DMS53 treated with DMSO at 0.1 percent for 48 hours (cell line): Measurements from ENCODE around the gene GTF3A.
"Not testable (repeated sequence)": the region's sequence is repeated elsewhere in the genome, so short reads cannot be mapped to it uniquely, and the experiment has no call there.

Experiments
- DNase-seq: peaks from one replicate; lab custom pipeline; 2025; ENCODE audit not compliant: unreplicated experiment; lab: John Stamatoyannopoulos, UW

The GTF3A gene

DNA sequence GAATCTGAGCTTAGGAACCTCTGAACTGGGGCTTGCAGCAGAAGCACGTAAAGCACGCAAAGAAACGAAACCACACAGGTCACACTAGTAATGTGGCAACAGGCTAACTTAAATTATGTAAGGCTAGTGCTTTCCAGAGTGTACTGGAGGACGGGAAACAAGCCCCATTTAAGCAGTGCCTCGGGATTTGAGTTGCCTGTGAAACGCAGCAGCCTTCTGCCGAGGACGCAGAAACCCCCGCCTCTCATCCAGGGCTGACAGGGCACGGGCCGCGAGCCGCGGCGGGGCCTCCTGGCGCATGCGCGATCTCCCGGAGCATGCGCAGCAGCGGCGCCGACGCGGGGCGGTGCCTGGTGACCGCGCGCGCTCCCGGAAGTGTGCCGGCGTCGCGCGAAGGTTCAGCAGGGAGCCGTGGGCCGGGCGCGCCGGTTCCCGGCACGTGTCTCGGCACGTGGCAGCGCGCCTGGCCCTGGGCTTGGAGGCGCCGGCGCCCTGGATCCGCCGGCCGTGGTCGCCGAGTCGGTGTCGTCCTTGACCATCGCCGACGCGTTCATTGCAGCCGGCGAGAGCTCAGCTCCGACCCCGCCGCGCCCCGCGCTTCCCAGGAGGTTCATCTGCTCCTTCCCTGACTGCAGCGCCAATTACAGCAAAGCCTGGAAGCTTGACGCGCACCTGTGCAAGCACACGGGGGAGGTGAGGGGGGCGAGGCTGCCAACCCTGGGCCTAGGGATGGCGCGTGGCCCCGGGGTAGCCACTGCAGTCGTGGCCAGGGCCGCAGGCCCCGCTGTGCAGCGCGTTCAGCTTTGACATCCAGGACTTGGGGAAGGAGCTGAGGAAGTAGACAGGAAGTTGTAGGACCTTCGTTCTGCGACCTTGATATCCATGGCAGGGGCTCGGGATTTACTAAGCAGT, at the start of gene GTF3A:
Gene GTF3A, plus strand, starts transcription at position 374 of the 912 bp plus-strand sequence.
- DNase-seq: peak; percentile 77

DNA sequence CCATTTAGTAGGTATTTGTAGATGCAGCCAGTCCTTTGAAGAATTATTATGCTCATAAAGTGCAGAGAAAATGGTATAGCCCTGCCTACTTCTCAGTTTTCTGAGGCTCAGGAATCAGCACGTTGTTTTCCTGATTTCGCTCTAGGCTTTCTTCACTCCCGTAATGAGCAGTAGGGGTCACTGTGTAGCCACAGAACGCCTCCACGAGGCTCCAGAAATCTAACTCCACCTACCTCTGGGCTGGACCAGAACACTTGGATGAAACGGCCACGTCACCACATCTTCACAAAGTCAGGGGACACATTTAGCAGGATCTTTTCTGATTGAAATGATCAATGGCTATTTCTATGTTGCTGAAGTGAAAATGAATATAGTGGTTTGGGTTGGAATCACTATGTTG, 49.8 kb upstream of the GTF3A start:
- peak; percentile 94 for DNase-seq

DNA sequence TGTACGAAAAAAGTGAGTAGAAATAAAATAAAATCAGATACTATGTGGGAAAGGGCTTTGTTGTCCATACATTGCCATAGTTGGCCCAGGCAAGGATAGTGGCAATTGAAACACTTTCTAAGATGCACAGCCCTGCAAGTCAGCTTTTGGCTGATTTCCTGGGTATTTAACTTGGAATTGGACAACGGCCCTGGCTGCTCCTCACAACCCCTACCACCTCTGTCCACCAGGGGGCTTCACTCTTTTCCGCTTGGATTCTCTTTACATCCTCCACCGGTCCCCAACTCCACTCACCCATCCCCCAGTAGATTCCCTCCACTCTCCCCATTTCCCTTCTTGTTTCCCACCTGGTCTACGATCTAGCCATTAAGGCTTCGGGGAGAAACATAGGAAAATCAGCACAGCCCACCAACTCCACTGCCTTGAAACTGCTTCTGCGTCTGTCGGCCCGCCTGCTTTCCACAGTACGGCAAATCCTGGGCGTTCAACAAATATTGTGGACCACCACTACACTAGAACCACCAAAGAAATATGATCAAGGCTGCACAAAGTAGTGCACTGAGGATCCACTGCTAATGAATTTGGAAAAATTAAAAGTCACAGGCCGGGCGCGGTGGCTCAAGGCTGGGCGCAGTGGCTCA, 48.6 kb upstream of the GTF3A start:
- no peak for DNase-seq

DNA sequence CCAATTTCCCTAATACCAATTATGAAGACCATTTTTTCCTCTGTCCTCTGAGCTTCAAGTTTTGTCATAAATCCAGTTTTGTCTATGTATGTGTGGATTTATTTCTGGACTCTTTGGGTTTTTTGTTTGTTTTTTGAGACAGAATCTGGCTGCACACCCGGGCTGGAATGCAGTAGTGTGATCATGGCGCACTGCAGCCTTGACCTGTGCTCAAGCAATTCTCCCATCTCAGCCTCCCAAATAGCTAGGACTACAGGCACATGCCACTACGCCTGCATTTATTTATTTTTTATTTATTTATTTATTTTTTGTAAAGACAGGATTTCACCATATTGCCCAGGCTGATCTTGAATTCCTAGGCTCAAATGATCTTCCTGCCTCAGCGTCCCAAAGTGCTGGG, 45.3 kb upstream of the GTF3A start:
- no peak for DNase-seq

DNA sequence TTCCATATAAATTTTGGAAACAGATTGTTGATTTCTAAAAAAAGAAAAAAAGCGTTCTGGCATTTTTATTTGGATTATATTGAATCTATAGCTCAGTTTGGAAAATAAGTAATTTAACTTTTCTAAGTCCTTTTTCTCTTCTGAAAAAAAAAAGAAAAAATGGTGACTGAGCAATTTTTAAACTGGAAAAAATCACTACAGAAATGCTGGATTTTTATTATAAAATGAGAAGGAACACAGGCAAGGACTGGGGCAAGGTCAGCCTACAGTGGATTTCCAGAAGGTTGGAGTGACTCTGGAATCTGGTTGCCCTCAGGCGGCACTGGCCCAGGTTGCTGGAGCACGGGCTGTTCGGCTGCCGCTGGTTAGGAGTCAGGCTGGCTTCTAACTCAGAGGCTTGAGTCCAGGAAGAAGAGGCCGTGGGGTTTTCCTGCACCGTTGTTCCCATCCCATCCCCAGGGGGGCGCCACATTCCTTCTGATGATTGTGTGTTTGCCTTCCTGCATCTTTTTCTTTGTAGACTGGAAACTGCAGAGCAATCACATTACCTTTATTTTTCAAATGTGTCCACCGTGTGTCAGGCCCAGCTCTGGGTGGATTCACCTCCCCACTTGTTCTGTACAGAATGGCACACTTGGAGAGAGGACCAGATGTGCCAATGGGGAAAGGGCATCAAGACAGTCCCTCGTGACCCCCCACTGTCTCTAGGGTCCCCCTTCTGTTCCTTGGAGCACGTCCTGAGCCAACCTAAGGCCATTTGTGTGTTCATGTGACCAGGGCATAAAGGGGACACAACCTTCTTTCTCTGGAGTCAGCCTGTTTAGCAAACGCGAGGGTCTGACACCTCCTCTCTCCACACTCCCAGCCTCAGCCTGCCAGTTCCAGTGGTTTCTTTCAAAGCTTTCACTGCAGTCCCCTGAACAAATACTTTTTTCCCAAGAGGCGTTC, 44.5 kb upstream of the GTF3A start:
- DNase-seq: peak; percentile 91

DNA sequence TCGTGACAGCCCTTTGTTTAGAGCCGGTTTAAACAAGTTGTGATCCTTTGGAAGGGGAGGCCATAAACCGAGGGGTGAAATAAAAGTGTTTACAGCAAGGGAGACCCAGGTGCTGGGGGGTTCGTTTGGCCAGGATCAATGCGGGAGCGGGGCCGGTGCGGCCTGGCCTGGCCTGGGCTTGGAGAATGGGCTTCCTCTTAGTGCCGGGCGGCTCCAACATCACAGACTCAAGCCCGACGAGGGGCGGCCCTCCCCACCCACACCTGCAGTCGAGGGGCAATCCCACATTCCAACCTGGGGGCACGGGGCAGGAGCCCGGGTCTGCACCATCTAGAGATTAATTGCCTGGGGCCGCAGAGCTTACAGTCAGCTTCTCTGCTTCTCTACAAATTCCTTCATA, 42.8 kb upstream of the GTF3A start:
- no peak for DNase-seq

DNA sequence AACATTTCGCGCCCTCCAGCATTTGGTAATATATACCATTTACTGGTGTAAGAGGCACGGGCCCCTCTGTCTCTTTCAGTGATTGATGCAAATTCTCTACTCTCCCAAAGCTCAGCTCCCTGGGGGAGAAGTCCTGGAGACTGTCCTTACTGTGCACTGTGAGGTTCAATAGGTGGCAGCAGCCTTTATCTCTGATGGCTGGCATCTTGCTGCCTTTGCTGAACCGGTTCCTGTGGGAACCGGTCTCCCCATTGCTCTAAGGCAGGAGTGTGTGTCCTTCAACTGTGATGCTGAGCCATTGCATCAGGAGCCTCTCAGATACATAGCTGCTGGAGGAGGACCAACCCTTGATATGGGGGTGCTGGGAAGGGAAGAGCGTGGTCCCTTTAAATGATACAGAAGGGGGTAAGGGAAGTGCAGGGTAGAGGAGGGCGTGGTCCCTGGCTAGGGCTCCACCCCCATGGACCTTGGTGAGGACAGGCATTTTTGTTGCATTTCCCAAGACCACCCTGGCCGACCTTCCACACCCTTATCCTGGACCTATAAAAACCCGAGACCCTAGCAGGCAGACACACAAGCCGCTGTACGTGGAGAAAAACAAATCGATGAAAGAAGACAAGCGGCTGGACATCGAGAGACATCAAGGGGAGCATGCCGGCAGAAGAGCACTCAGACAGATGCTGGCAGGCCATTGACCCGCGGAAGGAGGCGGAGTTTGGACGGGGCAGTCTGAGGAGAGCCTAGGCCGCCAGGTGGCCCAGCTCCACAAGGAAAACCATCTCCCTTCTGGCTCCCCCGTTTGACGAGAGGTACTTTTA, 41.1 kb upstream of the GTF3A start:
- DNase-seq: peak; percentile 75

DNA sequence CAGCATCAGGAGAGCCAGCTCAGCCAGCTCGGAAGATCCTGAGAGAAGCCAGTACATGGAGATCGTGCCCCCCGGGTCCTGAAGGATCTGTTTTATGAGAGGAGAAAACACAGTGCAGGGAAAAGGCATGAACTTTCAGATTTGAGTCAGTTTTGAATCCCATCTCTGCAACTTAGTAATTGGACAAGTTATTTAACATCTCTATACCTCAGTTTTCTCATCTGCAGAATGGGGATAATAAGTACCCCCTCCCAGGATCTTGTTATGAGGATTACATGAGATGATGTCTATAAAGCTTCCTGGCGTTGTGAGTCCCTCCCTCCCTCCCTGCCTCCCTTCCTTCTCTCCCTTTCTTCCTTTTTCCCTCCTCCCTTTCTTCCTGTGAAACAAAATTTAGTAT, 40.1 kb upstream of the GTF3A start:
- no peak for DNase-seq

DNA sequence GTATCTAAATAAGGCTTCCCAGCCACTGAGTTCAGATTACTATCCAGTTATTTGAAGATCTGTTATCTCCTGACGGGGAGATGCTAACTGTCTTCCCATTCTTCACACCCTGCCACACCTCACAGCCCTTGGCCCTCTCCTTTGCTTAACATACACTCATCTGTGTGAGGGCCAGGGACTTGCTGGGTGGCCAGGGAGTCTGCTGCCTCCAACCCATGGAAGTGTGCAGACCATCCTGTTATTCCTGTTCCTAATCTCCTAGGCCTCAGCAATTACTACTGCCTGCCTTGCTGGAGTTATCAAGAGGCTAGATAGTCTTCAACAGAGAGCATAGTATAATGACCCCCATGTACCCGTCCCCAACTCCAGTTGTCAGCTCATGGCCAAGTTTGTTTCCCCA, 36.2 kb upstream of the GTF3A start:
- no peak for DNase-seq

DNA sequence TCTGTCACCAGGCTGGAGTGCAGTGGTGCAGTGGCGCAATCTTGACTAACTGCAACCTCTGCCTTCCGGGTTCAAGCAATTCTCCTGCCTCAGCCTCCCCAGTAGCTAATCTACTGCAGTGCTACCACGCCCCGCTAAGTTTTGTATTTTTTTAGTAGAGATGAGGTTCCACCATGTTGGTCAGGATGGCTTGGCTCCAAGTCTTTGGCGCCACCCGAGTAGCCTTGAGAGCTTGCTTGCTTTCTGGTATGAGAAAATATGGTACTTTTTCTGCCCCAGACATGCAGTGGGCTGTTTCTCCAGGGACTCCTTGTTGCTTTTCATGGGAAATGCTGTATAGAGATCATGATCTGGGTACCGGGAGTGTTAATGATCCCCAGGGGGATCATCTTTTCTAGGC, 34.5 kb upstream of the GTF3A start:
- no peak for DNase-seq

DNA sequence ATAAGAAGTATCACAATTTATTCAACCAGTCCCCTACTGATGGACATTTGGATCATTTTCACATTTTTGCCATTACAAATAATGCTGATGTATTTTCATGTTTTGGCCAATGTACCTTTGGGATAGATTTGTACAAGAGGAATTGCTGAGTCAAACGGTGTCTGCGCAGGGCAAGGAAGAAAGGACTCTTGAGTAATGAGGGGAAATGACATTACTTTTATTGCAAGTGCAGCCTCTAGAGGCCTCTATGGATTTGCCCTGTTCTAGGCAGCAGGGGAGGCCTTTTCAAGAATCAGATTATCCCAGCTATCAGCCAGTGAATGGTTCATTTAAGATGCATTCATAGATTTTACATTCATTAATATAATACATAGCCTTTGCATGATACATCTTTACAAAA, 32.9 kb upstream of the GTF3A start:
- no peak for DNase-seq

DNA sequence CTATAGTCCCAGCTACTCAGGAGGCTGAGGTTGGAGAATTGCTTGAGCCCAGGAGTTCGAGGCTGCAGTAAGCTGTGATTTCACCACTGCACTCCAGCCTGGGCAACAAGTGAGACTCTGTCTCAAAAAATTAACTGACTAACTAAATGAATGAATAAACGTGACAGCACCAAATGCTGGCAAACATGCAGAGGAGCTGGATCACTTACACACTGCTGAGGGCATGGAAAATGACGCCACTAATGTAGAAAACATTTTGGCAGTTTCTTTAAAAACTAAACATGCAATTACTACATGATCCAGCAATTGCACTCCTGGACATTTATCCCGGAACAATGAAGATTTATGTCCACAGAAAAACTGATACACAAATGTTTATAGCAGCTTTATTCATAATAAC, 31.3 kb upstream of the GTF3A start:
- DNase-seq: no peak

DNA sequence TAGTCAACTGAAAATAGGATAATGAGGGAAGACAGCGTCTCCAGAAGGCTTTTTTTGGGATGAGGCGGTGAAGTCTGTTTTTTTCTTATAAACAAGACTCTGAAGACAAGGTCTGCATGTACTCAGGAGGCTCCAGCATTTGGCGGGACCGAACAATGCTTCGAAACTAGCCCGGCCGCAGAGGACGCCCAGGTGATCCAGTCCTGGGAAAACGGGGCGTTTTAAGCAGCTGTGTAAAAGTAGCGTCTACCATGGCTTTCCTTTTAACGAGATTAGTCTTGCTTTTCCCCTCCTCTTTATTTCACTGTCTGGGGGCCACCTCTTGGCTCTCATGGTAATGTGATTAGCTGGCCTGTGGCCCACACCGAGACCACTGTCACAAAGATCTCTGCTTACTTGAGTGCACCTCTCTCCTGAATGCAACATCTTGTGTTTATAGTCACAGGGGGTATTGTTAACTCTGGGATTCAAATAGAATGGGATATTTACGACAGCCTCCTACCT, 29.4 kb upstream of the GTF3A start:
- no peak for DNase-seq

DNA sequence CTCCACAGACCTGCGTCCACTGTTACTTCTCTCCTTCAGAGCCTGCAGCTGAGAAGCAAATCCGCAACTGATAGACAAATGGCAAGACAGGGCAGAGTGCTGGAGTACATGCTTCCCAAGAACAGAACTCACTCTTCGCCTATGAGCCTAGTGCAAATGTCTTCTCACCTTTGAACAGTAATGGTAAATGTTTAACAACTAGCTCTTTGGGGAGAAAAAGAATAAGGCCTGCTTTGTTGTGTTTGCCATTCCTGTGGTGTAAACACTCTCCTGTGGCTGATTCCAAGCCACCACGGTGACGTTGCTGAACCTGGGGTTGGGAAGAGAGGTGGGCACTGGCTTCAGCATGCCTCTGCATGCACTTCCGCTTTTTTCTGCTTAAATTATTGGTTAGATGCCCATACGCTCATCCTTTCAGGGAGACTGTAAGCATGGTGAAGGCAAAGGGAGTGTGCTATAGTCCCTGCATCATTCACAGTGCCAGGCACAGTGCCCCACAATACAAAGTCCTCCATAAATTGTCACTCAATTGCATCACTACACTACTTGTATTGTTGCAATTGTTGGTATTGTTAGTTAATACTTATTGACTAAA, 28.1 kb upstream of the GTF3A start:
- no peak for DNase-seq

DNA sequence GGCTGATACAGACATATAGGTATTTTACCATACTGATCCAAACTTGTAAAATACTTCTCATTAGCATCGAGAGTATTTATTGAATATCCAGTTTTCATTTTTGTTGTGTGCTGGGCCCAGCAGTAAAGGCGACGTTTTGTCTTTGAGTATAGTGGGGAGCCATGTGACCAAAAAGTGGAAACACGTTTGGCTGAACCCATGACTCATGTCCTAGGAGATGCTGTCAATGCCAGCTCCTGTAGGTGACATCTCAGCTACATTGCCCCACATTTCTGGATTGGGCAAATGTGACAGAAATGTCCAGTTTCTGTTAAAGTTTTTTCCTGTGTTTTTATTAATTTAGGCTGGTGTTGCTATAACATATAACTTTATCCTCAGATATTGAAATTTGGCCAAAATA, 26.1 kb upstream of the GTF3A start:
- DNase-seq: no peak

DNA sequence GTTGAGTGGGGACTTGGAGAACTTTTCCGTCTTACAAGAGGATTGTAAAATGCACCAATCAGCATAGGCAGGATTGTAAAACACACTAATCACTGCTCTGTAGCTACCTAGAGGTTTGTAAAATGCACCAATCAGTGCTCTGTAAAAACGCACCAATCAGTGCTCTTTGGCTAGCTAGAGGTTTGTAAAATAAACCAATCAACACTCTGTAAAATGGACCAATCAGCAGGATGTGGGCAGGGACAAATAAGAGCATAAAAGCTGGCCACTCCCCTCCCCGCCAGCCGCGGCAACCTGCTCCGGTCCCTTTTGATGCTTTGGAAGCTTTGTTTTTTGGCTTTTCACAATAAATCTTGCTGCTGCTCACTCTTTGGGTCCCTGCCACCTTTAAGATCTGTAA, 24.0 kb upstream of the GTF3A start:
- DNase-seq: not testable (repeated sequence)

DNA sequence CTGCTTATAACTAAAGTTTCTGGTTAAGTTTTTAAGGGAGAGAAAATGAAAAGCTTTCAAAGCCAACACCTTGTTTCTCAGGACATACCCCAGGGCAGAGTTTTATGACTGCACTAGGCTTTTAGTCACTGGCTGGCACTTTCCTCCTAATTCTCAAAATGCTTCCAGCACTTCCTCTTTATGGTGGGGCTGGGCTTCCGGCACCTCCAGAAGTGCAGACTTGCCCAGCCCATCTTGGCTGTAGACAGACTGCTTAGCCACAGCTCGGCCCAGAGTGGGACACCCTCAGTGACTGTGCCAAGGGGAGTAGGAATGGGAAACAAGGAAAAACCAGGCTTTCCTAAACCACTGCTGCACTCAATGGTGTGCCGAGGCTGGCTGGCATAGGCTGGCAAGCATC, 23.2 kb upstream of the GTF3A start:
- no peak for DNase-seq

DNA sequence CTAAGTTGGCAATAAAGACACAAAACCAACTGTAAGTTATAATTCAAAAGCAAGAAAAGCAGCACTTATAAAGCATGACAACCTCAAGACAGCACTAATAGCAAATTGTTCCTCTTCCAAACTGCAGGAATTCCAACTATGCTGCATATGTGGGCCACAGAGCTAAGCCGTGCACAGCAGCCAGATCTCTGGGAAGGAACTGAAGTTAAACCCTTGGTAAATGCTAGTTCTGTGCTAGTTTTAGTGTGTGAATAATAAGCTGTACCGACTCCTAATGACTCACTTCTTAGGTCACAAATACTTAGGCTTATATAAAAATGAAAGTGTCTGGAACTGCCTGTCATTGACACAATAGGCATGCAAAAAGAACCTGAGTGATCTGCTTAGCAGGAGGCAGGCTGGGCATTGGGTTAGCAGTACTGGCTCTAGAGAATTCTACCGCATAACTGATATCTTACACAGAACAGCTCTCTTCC, 21.2 kb upstream of the GTF3A start:
- no peak for DNase-seq

DNA sequence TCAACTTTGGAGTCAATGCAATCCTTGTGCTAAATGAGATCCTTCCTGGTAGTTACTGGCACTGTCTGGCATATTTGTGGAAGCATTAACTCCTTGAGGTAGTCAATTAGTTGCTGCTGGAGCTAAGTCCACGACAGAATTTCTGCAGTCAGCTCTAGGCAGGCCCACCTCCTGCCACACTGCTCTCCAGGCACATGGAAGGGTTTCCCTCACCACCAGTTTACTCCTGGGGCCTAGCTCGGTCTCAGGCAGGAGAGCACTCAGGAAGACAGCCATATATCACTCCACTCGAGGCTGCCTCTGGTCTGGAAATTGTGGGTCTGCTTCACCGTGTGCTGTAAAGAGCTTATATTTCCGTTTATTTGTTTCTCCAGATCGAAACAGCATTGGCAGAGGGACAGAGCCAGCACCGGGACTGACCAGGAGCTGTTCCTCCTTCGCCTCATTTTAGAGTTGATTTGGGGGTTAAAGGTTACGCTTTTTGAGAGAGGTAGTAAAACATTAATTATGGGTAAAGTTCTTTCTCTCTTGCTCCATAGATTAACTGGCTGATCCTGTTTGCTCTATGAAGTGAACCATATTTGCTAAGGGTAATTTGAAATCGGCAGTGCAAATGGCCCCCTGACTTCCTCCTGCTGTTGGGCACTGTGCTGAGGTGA, 20.6 kb upstream of the GTF3A start:
- peak; percentile 46 for DNase-seq
